Prostate gland (tissue), 2 donors: ENCODE measurements around the gene AKNA. TPM values are rescaled to one million over a fixed set of nuclear protein-coding genes. Genes with fewer than 3 reads are reported as not detected.

Experiments used
- DNase-seq: peaks from one replicate; pipeline ENCODE4 v3.0.0-alpha.2; 2019; ENCODE audit warnings: low spot score
- H3K27ac ChIP-seq, 2 donors: fragments of 200-600 bp; sonication (generic); 2 replicates each; pipeline ENCODE4 v1.5.1; 2017 to 2019
- H3K27me3 ChIP-seq: fragments of 200-600 bp; sonication (generic); replicated peaks from 2 replicates; pipeline ENCODE4 v1.5.1; 2019; ENCODE audit not compliant: insufficient read depth
- H3K36me3 ChIP-seq, 2 donors: fragments of 200-600 bp; sonication (generic); 1 replicate in 1 of 2; 2 replicates in 1 of 2; pipeline versions ENCODE4 v1.5.1 to v1.8.1; 2017 to 2019
- H3K4me1 ChIP-seq: fragments of 200-600 bp; sonication (generic); replicated peaks from 2 replicates; pipeline ENCODE4 v1.5.1; 2019
- H3K4me3 ChIP-seq, 2 donors: fragments of 200-600 bp; sonication (generic); 2 replicates each; pipeline ENCODE4 v1.5.1; 2017 to 2019
- H3K9me3 ChIP-seq: fragments of 200-600 bp; sonication (generic); 2 replicates; pipeline ENCODE4 v1.5.1; 2017
- POLR2A ChIP-seq: fragments of 450-650 bp; IDR thresholded peaks from one replicate; pipeline ENCODE4 v1.6.1; 2016; ENCODE audit warnings: antibody characterized with exemption, mild to moderate bottlenecking
- POLR2AphosphoS5 ChIP-seq: sonication (generic); formaldehyde crosslinking; IDR thresholded peaks from one replicate; pipeline ENCODE4 v1.6.1; 2017; ENCODE audit warnings: antibody characterized with exemption
- WGBS: methylation state at CpG from one replicate; pipeline ENCODE4 v1.1.5; 2018; 5-methylcytosine and 5-hydroxymethylcytosine counted together
- intact Hi-C: fragments of 100-400 bp; cut with DNase I; formaldehyde crosslinking; loops from one replicate; pipeline ENCODE4 v1.14.2; 2022
- total RNA-seq, 2 donors: library from RNA; depleted of rRNA; stranded (reverse); fragments of >200 nt; gene quantifications; one replicate each; pipeline ENCODE4 v1.1.0, GENCODE V29; 2016
- TF ChIP-seq, protein P1 (sequence below), 4 experiments: fragments of 200-600 bp in 2 of 4; fragments of 450-650 bp in 2 of 4; sonication (generic) in 2 of 4; IDR thresholded peaks; 1 replicate in 3 of 4; 2 replicates in 1 of 4; pipeline ENCODE4 v1.5.1; 2016 to 2019; ENCODE audit warnings: antibody characterized with exemption in 4 of 4, mild to moderate bottlenecking in 2 of 4, moderate library complexity in 2 of 4

AKNA gene
- total RNA-seq, 2 donors from 2014 or later, result 20.5 to 30.1 TPM

GRCh38 chr9:114318416-114318815, 69.4 kb downstream of the AKNA start:
- Histone ChIP-seq H3K4me1 (no peaks in the 10 kb centered on the region), H3K27ac (no peak overlapping the region), H3K27me3 (no peaks in the 10 kb centered on the region), H3K9me3 (no peaks in the 10 kb centered on the region), H3K4me3 (no peak overlapping the region), H3K36me3 (no peaks in the 10 kb centered on the region)
- DNase-seq, result no peak
- TF ChIP-seq, protein P1, sequence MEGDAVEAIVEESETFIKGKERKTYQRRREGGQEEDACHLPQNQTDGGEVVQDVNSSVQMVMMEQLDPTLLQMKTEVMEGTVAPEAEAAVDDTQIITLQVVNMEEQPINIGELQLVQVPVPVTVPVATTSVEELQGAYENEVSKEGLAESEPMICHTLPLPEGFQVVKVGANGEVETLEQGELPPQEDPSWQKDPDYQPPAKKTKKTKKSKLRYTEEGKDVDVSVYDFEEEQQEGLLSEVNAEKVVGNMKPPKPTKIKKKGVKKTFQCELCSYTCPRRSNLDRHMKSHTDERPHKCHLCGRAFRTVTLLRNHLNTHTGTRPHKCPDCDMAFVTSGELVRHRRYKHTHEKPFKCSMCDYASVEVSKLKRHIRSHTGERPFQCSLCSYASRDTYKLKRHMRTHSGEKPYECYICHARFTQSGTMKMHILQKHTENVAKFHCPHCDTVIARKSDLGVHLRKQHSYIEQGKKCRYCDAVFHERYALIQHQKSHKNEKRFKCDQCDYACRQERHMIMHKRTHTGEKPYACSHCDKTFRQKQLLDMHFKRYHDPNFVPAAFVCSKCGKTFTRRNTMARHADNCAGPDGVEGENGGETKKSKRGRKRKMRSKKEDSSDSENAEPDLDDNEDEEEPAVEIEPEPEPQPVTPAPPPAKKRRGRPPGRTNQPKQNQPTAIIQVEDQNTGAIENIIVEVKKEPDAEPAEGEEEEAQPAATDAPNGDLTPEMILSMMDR (IDR thresholded peaks at IDR 0.05), result no peak
- no peak for TF ChIP-seq POLR2AphosphoS5
- no peak for TF ChIP-seq POLR2A
- 91% methylated on average over 8 of the region's 8 CpGs for WGBS
- intact Hi-C loops, result no loop called here

- TF ChIP-seq POLR2A, result no peak
- TF ChIP-seq, protein P1 (IDR thresholded peaks at IDR 0.05), result no peak
- WGBS, result 89% methylated on average over 8 of the region's 8 CpGs
- DNase-seq, result no peak
- no peak overlapping the region for H3K4me3 ChIP-seq
- H3K27ac ChIP-seq, result no peak overlapping the region
- intact Hi-C loops, result no loop called here
- H3K36me3 ChIP-seq, result no peaks in the 10 kb centered on the region
- no peaks in the 10 kb centered on the region for H3K9me3 ChIP-seq
- H3K27me3 ChIP-seq, result no peaks in the 10 kb centered on the region
- no peaks in the 10 kb centered on the region for H3K4me1 ChIP-seq
Measured at GRCh38 chr9:114317665-114318357, 70.0 kb downstream of the AKNA start.

DNA sequence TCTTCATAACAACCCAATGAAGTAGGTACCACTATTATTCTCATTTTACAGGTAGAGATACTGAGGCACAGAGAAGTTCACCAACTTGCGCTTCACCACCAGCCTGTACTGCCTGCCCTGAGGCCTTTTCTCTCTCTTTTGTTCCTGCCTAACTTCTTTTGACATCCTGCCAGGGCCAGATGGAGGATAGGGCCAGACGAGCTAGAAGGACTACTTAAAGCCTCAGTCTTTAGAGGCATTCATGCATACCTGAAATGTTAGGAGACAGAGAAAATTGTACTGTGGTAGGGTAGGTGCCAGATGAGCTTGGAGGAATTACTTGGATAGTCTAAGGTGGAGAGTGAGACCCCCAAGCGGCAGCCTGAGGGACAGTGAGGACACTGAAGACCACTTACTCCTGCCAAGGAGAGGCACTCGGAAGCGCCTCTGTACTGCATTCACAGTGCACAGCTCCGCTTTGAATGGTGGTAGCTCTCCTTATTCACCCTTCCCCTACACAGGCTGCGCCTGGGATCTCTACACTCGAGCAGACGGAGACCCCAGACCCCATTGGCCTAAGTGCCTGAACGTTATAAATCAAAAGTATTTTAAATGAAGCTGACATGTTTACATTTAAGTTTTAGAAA, 71.1 kb downstream of the AKNA start:
- H3K9me3 ChIP-seq, result no peaks in the 10 kb centered on the region
- intact Hi-C loops, result no loop called here
- H3K4me3 ChIP-seq, result no peak overlapping the region
- H3K27me3 ChIP-seq, result no peaks in the 10 kb centered on the region
- WGBS, result 70% methylated on average over 10 of the region's 10 CpGs
- no peak for DNase-seq
- no peaks in the 10 kb centered on the region for H3K4me1 ChIP-seq
- TF ChIP-seq, protein P1 (IDR thresholded peaks at IDR 0.05), result no peak
- TF ChIP-seq POLR2AphosphoS5 (no peak), POLR2A (no peak)
- H3K27ac ChIP-seq, result no peak overlapping the region
- H3K36me3 ChIP-seq, result no peaks in the 10 kb centered on the region

DNA sequence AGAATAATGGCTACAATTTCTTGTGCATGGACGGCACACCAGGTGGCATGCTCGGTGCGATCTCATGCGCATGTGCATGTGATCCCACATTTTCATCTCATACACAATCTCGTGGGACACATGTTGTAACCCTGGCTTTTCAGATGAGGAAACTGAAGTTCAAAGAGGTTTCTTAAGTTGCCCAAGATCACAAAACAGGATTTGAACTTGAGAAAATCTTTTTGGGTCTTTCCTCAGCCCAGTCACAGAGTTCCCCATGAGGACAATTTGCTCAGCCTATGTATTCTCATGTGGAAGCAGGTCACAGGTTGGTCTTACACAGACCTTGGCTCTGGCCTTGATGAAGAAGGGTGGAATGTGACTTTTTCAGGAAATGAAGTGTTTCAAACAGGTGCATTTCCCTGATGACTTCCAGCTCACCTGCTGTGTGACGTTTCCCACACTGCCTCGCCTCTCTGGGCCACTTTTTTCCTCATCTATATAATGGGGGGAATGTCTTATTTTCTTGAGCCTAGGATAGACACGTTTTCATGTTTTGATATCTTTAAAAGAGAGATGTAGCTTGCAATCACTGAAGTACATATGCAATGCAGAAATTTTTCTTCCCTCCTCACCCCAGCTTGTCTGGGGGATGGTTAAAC, 71.9 kb downstream of the AKNA start:
- no peak for TF ChIP-seq POLR2A
- TF ChIP-seq POLR2AphosphoS5, result no peak
- TF ChIP-seq, protein P1 (IDR thresholded peaks at IDR 0.05), result no peak
- DNase-seq, result no peak
- 85% methylated on average over 8 of the region's 8 CpGs for WGBS

More for the DNA sequence above, 71.9 kb downstream of the AKNA start:
- H3K27ac ChIP-seq, result no peak overlapping the region
- no peaks in the 10 kb centered on the region for H3K36me3 ChIP-seq
- H3K9me3 ChIP-seq, result no peaks in the 10 kb centered on the region
- no peak overlapping the region for H3K4me3 ChIP-seq
- intact Hi-C loops, result no loop called here
- H3K27me3 ChIP-seq, result no peaks in the 10 kb centered on the region
- H3K4me1 ChIP-seq, result no peaks in the 10 kb centered on the region
